H1 (cell line): ENCODE data around the gene ANKRD60. TPM values are rescaled to one million over a fixed set of nuclear protein-coding genes. Genes with fewer than 3 reads are reported as not detected.

ENCODE experiments used
- CTCF ChIA-PET: fragments of 300-600 bp; sonication (Branson Sonifier 250); formaldehyde crosslinking; loops from one replicate; lab custom pipeline; 2021; ENCODE audit not compliant: partially characterized antibody; lab: Charles Lee
- POLR2A ChIA-PET: fragments of 300-600 bp; sonication (Branson Sonifier 250); formaldehyde crosslinking; loops from one replicate; lab custom pipeline; 2021; ENCODE audit warnings: inconsistent platforms; ENCODE audit not compliant: partially characterized antibody; lab: Charles Lee
- DNase-seq, 2 experiments: peaks; one replicate each; pipeline versions ENCODE4 v3.0.0 to v3.0.0-alpha.2; 2010 to 2022; ENCODE audit warnings: low spot score in 2 of 2, low read depth in 1 of 2, mixed read lengths in 1 of 2
- FAIRE-seq: peaks from 2 replicates; lab custom pipeline; 2011; peaks lifted over from hg19 to GRCh38; lab: Jason Lieb, UNC
- H2AFZ ChIP-seq: 2 replicates; pipeline ENCODE4 v1.8.1; 2012; ENCODE audit warnings: low read length, inconsistent platforms
- H2AK5ac ChIP-seq: 2 replicates; pipeline ENCODE4 v1.6.1; 2013; ENCODE audit warnings: low read depth, low read length
- H2BK120ac ChIP-seq: replicated peaks from 2 replicates; pipeline ENCODE3; 2013; ENCODE audit warnings: low read depth, low read length, inconsistent platforms
- H2BK12ac ChIP-seq: 2 replicates; pipeline ENCODE4 v1.6.1; 2013; ENCODE audit warnings: low read depth, low read length
- H2BK15ac ChIP-seq: 2 replicates; pipeline ENCODE4 v1.6.1; 2013; ENCODE audit warnings: low read length
- H2BK20ac ChIP-seq: 2 replicates; pipeline ENCODE4 v1.6.1; 2013; ENCODE audit warnings: low read length
- H2BK5ac ChIP-seq: 2 replicates; pipeline ENCODE4 v1.6.1; 2013; ENCODE audit warnings: low read depth, low read length
- H3K14ac ChIP-seq: 2 replicates; pipeline ENCODE4 v1.6.1; 2013; ENCODE audit warnings: inconsistent platforms; ENCODE audit not compliant: insufficient read length
- H3K18ac ChIP-seq: 2 replicates; pipeline ENCODE4 v1.6.1; 2013; ENCODE audit warnings: low read length; ENCODE audit errors: extremely low read depth
- H3K23ac ChIP-seq: 2 replicates; pipeline ENCODE4 v1.6.1; 2013; ENCODE audit warnings: inconsistent platforms; ENCODE audit not compliant: insufficient read length
- H3K23me2 ChIP-seq: 2 replicates; pipeline ENCODE4 v1.6.1; 2013; ENCODE audit warnings: low read depth, low read length
- H3K27ac ChIP-seq: 2 replicates; pipeline ENCODE4 v1.6.1; 2011; ENCODE audit warnings: low read depth, low read length, inconsistent platforms
- H3K27me3 ChIP-seq, 4 experiments: replicated peaks in 1 of 4; 1 replicate in 1 of 4; 2 replicates in 3 of 4; pipeline versions ENCODE4 v1.6.1 to v1.8.1; 2011 to 2013; ENCODE audit warnings: low read length in 3 of 4, mild to moderate bottlenecking in 3 of 4, inconsistent platforms in 2 of 4, mixed read lengths in 2 of 4, moderate library complexity in 1 of 4; ENCODE audit not compliant: control insufficient read depth in 3 of 4, insufficient read depth in 3 of 4; ENCODE audit errors: extremely low read depth in 1 of 4
- H3K36me3 ChIP-seq, 4 experiments: 2 replicates each; pipeline versions ENCODE4 v1.6.1 to v1.8.1; 2011 to 2013; ENCODE audit warnings: mild to moderate bottlenecking in 4 of 4, low read length in 3 of 4, moderate library complexity in 2 of 4, control low read depth in 1 of 4, inconsistent platforms in 1 of 4; ENCODE audit not compliant: insufficient read depth in 4 of 4, control insufficient read depth in 2 of 4
- H3K4ac ChIP-seq: replicated peaks from 2 replicates; pipeline ENCODE3; 2013; ENCODE audit warnings: low read length, low read depth, mixed read lengths, inconsistent platforms; ENCODE audit not compliant: insufficient read length
- H3K4me1 ChIP-seq, 4 experiments: replicated peaks in 1 of 4; 1 replicate in 1 of 4; 2 replicates in 3 of 4; pipeline versions ENCODE4 v1.6.1 to v1.8.1; 2011 to 2013; ENCODE audit warnings: low read length in 3 of 4, inconsistent platforms in 2 of 4, mixed read lengths in 1 of 4; ENCODE audit not compliant: insufficient read depth in 4 of 4, control insufficient read depth in 3 of 4
- H3K4me2 ChIP-seq, 2 experiments: 2 replicates each; pipeline versions ENCODE4 v1.6.1 to v1.8.1; 2011 to 2013; ENCODE audit warnings: low read depth in 2 of 2, low read length in 2 of 2, control low read depth in 1 of 2, inconsistent platforms in 1 of 2, mild to moderate bottlenecking in 1 of 2; ENCODE audit not compliant: insufficient read depth in 1 of 2
- H3K4me3 ChIP-seq, 4 experiments: fragments of 200-600, 300-600 bp in 1 of 4; sonication (generic), shearing (Covaris generic), sonication (Bioruptor Twin) in 1 of 4; 2 replicates each; pipeline versions ENCODE4 v1.5.1 to v1.8.1; 2011 to 2016; ENCODE audit warnings: low read length in 4 of 4, low read depth in 3 of 4, control low read depth in 2 of 4, inconsistent platforms in 2 of 4, mild to moderate bottlenecking in 2 of 4, mixed read lengths in 1 of 4, moderate library complexity in 1 of 4; ENCODE audit not compliant: insufficient read depth in 2 of 4; ENCODE audit errors: extremely low read depth in 1 of 4
- H3K56ac ChIP-seq: replicated peaks from 2 replicates; pipeline ENCODE3; 2013; ENCODE audit warnings: low read depth, mild to moderate bottlenecking, mixed read lengths, low read length, inconsistent platforms; ENCODE audit not compliant: insufficient read length
- H3K79me1 ChIP-seq: 2 replicates; pipeline ENCODE4 v1.6.1; 2013; ENCODE audit warnings: low read depth, low read length, control low read depth
- H3K79me2 ChIP-seq, 2 experiments: 2 replicates each; pipeline versions ENCODE4 v1.6.1 to v1.8.1; 2012 to 2013; ENCODE audit warnings: low read length in 2 of 2, mild to moderate bottlenecking in 2 of 2, inconsistent platforms in 1 of 2; ENCODE audit not compliant: insufficient read depth in 2 of 2, control insufficient read depth in 1 of 2
- H3K9ac ChIP-seq, 4 experiments: replicated peaks in 1 of 4; 1 replicate in 1 of 4; 2 replicates in 3 of 4; pipeline versions ENCODE4 v1.6.1 to v1.8.1; 2011 to 2013; ENCODE audit warnings: low read depth in 3 of 4, low read length in 3 of 4, control low read depth in 2 of 4, mild to moderate bottlenecking in 2 of 4, moderate library complexity in 2 of 4, inconsistent platforms in 1 of 4; ENCODE audit errors: extremely low read depth in 1 of 4
- H3K9me3 ChIP-seq, 2 experiments: 2 replicates each; pipeline versions ENCODE4 v1.6.1 to v1.8.1; 2012 to 2013; ENCODE audit warnings: mild to moderate bottlenecking in 2 of 2, moderate library complexity in 2 of 2, control low read depth in 1 of 2, inconsistent platforms in 1 of 2, low read depth in 1 of 2, low read length in 1 of 2, mixed read lengths in 1 of 2; ENCODE audit not compliant: insufficient read depth in 2 of 2
- H4K20me1 ChIP-seq, 2 experiments: replicated peaks in 1 of 2; 2 replicates each; pipeline versions ENCODE3 to v1.8.1; 2011 to 2013; ENCODE audit warnings: inconsistent platforms in 2 of 2, low read length in 2 of 2, mild to moderate bottlenecking in 1 of 2; ENCODE audit not compliant: insufficient read depth in 2 of 2, control insufficient read depth in 1 of 2
- H4K5ac ChIP-seq: 2 replicates; pipeline ENCODE4 v1.6.1; 2013; ENCODE audit warnings: low read length, low read depth, mixed read lengths, inconsistent platforms; ENCODE audit not compliant: insufficient read length
- H4K8ac ChIP-seq: 2 replicates; pipeline ENCODE4 v1.8.0; 2013; ENCODE audit warnings: mild to moderate bottlenecking, moderate library complexity, low read length, inconsistent platforms; ENCODE audit not compliant: insufficient read depth; ENCODE audit errors: extremely low read depth
- H4K91ac ChIP-seq: replicated peaks from 2 replicates; pipeline ENCODE3; 2013; ENCODE audit warnings: low read length, mixed read lengths, inconsistent platforms; ENCODE audit not compliant: insufficient read length
- CHD2 ChIP-seq: IDR thresholded peaks from 2 replicates; pipeline ENCODE4 v1.6.1; 2012; ENCODE audit warnings: low read length, improper control_type of control experiment
- HDAC2 ChIP-seq, 2 experiments: fragments of 300-600 bp in 1 of 2; sonication (generic) in 1 of 2; IDR thresholded peaks; 2 replicates each; pipeline ENCODE4 v1.6.1; 2011 to 2012; ENCODE audit warnings: low read depth in 2 of 2, low read length in 2 of 2, mild to moderate bottlenecking in 2 of 2, moderate library complexity in 2 of 2, borderline replicate concordance in 1 of 2, inconsistent platforms in 1 of 2
- RAD21 ChIP-seq, 2 experiments: IDR thresholded peaks in 1 of 2; conservative IDR thresholded peaks in 1 of 2; 2 replicates each; pipeline ENCODE4 v1.6.1; 2011; ENCODE audit warnings: low read depth in 2 of 2, low read length in 2 of 2, improper control_type of control experiment in 1 of 2, inconsistent platforms in 1 of 2, mild to moderate bottlenecking in 1 of 2, moderate library complexity in 1 of 2
- SRF ChIP-seq: IDR thresholded peaks from 2 replicates; pipeline ENCODE4 v1.6.1; 2011; ENCODE audit warnings: mild to moderate bottlenecking, low read depth, low read length, moderate library complexity
- USF2 ChIP-seq: IDR thresholded peaks from 2 replicates; pipeline ENCODE4 v1.6.1; 2011; ENCODE audit warnings: low read length, improper control_type of control experiment
- polyA plus RNA-seq, 7 experiments: library from polyadenylated mRNA; depleted of rRNA in 3 of 7; stranded (reverse) in 5 of 7; unstranded in 2 of 7; fragments of >200 nt in 5 of 7; fragments of 200-250 nt in 2 of 7; gene quantifications; 1 replicate in 5 of 7; 2 replicates in 1 of 7; 4 replicates in 1 of 7; pipeline versions ENCODE4 v1.2.1 to v1.2.3, GENCODE V29; 2011 to 2013; ENCODE audit warnings: missing spikeins in 2 of 7, mixed read lengths in 2 of 7
- total RNA-seq: library from RNA; stranded (reverse); fragmentation: NEBNext Ultra II Directional; extraction: Animal tissue kit (Norgen Biotek cat#: 25700); gene quantifications from 2 replicates; pipeline ENCODE4 v1.2.1, GENCODE V29; 2021

ANKRD60 gene
- total and polyA plus RNA-seq, 2 of the 8 experiments (the other 6 are each of a cell fraction or from before 2014, with no cell fraction given) = not detected

- POLR2A ChIA-PET = interaction anchor here (0.7 kb wide), 1 partner anchor 30 kb away, joined by 3 read pairs; no protein-coding TSS in a partner anchor
Measured at GRCh38 chr20:58254890-58255289, 26.4 kb upstream of the ANKRD60 start.

More at GRCh38 chr20:58254890-58255289, 26.4 kb upstream of the ANKRD60 start:
- no peak overlapping the region for H2BK20ac ChIP-seq
- CTCF ChIA-PET = interaction anchor here (0.9 to 2.0 kb wide), 8 partner anchors 9 to 174 kb away, joined by 3 to 15 read pairs (median 3); partner anchors contain the start of gene VAPB
- H4K20me1 ChIP-seq = peaks cover 0 to 2% of the 10 kb centered on the region in 2 experiments
- no peak for DNase-seq
- no peaks in the 10 kb centered on the region for H3K9me3 ChIP-seq
- H2BK5ac ChIP-seq = no peak overlapping the region
- no peak overlapping the region for H3K27ac ChIP-seq
- no peak overlapping the region for H2BK120ac ChIP-seq
- H2BK15ac ChIP-seq = no peak overlapping the region
- no peaks in the 10 kb centered on the region for H3K36me3 ChIP-seq
- H2AK5ac ChIP-seq = no peak overlapping the region
- H2AFZ ChIP-seq = no peak overlapping the region
- no peak overlapping the region for H3K23ac ChIP-seq
- H3K4me1 ChIP-seq = peaks cover 2 to 10% (median 3%) of the 10 kb centered on the region in 4 experiments; a peak in 6 of 7 replicates
- no peaks in the 10 kb centered on the region for H3K23me2 ChIP-seq
- H3K4ac ChIP-seq = no peak overlapping the region
- H3K27me3 ChIP-seq = no peaks in the 10 kb centered on the region
- FAIRE-seq = no peak
- H3K79me2 ChIP-seq = no peaks in the 10 kb centered on the region
- H3K56ac ChIP-seq = no peak overlapping the region
- no peak overlapping the region for H3K18ac ChIP-seq
- no peak overlapping the region for H3K4me2 ChIP-seq
- H2BK12ac ChIP-seq = no peak overlapping the region
- peaks cover 2% of the 10 kb centered on the region; the same call in 1 of the 2 replicates for H3K79me1 ChIP-seq
- no peak overlapping the region for H3K14ac ChIP-seq
- H4K91ac ChIP-seq = no peak overlapping the region
- H4K8ac ChIP-seq = no peak overlapping the region
- H3K4me3 ChIP-seq = no peak overlapping the region
- no peak for TF ChIP-seq CHD2
- TF ChIP-seq USF2 = no peak
- no peak for TF ChIP-seq RAD21 (IDR thresholded peaks at IDR 0.05 in 1 of 2, conservative IDR thresholded peaks at IDR 0.05 in 1 of 2; ENCODE audit: low read depth in 2 of 2, low read length in 2 of 2)
- TF ChIP-seq SRF = no peak
- no peak for TF ChIP-seq HDAC2 (IDR thresholded peaks at IDR 0.05; ENCODE audit: borderline replicate concordance in 1 of 2, low read depth in 2 of 2, low read length in 2 of 2)
- no peak overlapping the region for H4K5ac ChIP-seq
- no peak overlapping the region for H3K9ac ChIP-seq
